ENCODE data around the gene BTBD7. TPM values are rescaled to one million over a fixed set of nuclear protein-coding genes. Genes with fewer than 3 reads are reported as not detected.

The BTBD7 gene
- total and polyA plus RNA-seq, 2 of the 4 experiments (the other 2 are of a cell fraction) = 11.9 to 30.5 TPM

DNA sequence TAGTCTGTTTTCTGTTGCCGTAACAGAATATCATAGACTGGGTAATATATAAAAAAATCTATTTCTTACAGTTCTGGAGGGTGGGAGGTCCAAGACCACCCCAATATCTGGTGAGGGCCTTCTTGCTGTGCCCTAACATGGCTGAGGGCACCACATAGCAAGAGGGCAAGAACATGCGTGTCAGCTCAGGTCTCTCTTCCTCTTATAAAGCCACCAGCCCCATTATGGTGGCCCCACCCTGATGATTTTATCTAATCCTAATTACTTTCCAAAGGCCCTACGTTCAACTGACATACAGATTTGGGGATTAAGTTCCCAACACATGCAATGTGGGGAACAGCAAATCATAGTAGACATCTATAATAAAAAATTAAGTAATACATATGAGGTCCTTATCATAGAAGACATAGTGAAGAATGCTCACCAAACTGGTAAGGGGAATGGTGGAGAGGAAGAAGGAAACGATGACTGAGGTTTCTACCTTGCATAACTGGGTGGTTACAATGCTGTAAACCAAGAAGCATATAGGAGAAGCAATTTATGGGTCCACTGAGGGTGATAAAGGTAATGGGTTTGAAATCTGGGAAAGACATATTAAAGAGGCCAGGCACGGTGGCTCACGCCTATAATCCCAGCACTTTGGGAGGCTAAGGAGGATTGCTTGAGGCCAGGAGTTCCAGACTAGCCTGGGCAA is 27.0 kb downstream of the BTBD7 start:
- Histone ChIP-seq H2BK120ac (ENCODE audit: low read depth, low read length) (no peak overlapping the region), H4K5ac (ENCODE audit: low read depth, low read length) (no peak overlapping the region), H4K8ac (ENCODE audit: low read depth in 2 of 2, low read length in 2 of 2) (no peak overlapping the region), H3K4ac (ENCODE audit: low read depth, low read length) (no peak overlapping the region), H2BK20ac (ENCODE audit: low read depth, low read length) (no peak overlapping the region), H3K56ac (ENCODE audit: extremely low read depth, insufficient read depth, low read length) (no peak overlapping the region), H3K18ac (ENCODE audit: low read depth, low read length) (no peak overlapping the region), H3K27me3 (ENCODE audit: control insufficient read depth, insufficient read depth, low read length) (no peaks in the 10 kb centered on the region), H2BK15ac (ENCODE audit: low read depth, low read length) (no peak overlapping the region), H3K14ac (replicated peaks; ENCODE audit: low read depth, low read length) (no peak overlapping the region), H3K27ac (ENCODE audit: insufficient read depth, low read length) (no peak overlapping the region), H2AFZ (replicated peaks; ENCODE audit: low read length, poor library complexity) (no peak overlapping the region), H3K79me1 (ENCODE audit: low read depth in 1 of 2, low read length in 2 of 2) (peaks cover 34 to 73% of the 10 kb centered on the region in 2 experiments), H4K20me1 (ENCODE audit: insufficient read depth, low read length) (peaks cover 34% of the 10 kb centered on the region), H3K36me3 (ENCODE audit: control insufficient read depth, insufficient read depth, low read length) (0 out of 2 replicates have a peak, but pooled peaks cover 1% of the 10 kb centered on the region), H3K9me3 (ENCODE audit: control insufficient read depth, insufficient read depth, low read length) (no peaks in the 10 kb centered on the region), H3K4me2 (ENCODE audit: low read depth, low read length) (no peak overlapping the region), H3K23ac (ENCODE audit: low read depth, low read length) (no peak overlapping the region), H4K91ac (ENCODE audit: insufficient read depth, low read depth, low read length) (no peak overlapping the region), H3K4me1 (ENCODE audit: control insufficient read depth, insufficient read depth, low read length) (peaks cover 12% of the 10 kb centered on the region), H2AK5ac (ENCODE audit: low read depth, low read length) (no peak overlapping the region; the same call in 1 of the 2 replicates), H2AK9ac (replicated peaks; ENCODE audit: low read depth, low read length, poor library complexity) (no peak overlapping the region), H3K9me1 (ENCODE audit: insufficient read depth, low read length) (peaks cover 17% of the 10 kb centered on the region), H3K4me3 (ENCODE audit: insufficient read depth, low read depth, low read length) (no peak overlapping the region), H3K9ac (ENCODE audit: low read depth, low read length) (no peak overlapping the region), H2BK5ac (ENCODE audit: low read depth, low read length, poor library complexity, severe bottlenecking) (no peak overlapping the region)
- no CpG with 5 or more reads among the region's 6 CpGs for WGBS, 2 experiments (ENCODE audit: extremely low coverage in 2 of 2, insufficient read length in 1 of 2)
- in situ Hi-C loops (cut with MboI; ENCODE audit: low sequenced_read_pairs) = loop anchor here (25.0 kb wide), 1 partner anchor 1794 kb away; the partner anchor contains the start of gene PPP4R3A
- POLR2A ChIA-PET (ENCODE audit: unreplicated experiment) = no interaction called here
- dilution Hi-C loops (cut with HindIII; ENCODE audit: low sequenced_read_pairs, unreplicated experiment) = no loop called here
- CTCF ChIA-PET = no interaction called here
- no TSS peak for BruUV-seq (replicated peaks)
- ATAC-seq (ENCODE audit: low read depth) (no peak), DNase-seq (no peak)
- intact Hi-C loops (cut with micrococcal nuclease) = no loop called here
- TF ChIP-seq POLR2A (IDR thresholded peaks at IDR 0.05; ENCODE audit: low read depth, low read length) (no peak), NFE2L2 (IDR thresholded peaks at IDR 0.05; ENCODE audit: low read depth, low read length) (no peak), FOS (IDR thresholded peaks at IDR 0.05; ENCODE audit: low read depth, low read length) (no peak), BHLHE40 (IDR thresholded peaks at IDR 0.05; ENCODE audit: low read depth, low read length) (no peak), RCOR1 (IDR thresholded peaks at IDR 0.05; ENCODE audit: insufficient replicate concordance, low read length) (no peak), SMC3 (IDR thresholded peaks at IDR 0.05; ENCODE audit: low read depth, low read length) (no peak), RAD21 (IDR thresholded peaks at IDR 0.05; ENCODE audit: low read length) (no peak), MAZ (IDR thresholded peaks at IDR 0.05; ENCODE audit: borderline replicate concordance, low read depth, low read length) (no peak), CHD1 (IDR thresholded peaks at IDR 0.05; ENCODE audit: low read depth, low read length) (no peak), MXI1 (IDR thresholded peaks at IDR 0.05; ENCODE audit: borderline replicate concordance, low read depth, low read length) (no peak), CEBPB (IDR thresholded peaks at IDR 0.05; ENCODE audit: low read depth, low read length) (no peak), MAFK (IDR thresholded peaks at IDR 0.05; ENCODE audit: low read depth, low read length) (no peak), ELK1 (IDR thresholded peaks at IDR 0.05; ENCODE audit: borderline replicate concordance, low read depth, low read length) (no peak), RFX5 (IDR thresholded peaks at IDR 0.05; ENCODE audit: low read depth, low read length) (no peak)
- TF ChIP-seq, protein P1, sequence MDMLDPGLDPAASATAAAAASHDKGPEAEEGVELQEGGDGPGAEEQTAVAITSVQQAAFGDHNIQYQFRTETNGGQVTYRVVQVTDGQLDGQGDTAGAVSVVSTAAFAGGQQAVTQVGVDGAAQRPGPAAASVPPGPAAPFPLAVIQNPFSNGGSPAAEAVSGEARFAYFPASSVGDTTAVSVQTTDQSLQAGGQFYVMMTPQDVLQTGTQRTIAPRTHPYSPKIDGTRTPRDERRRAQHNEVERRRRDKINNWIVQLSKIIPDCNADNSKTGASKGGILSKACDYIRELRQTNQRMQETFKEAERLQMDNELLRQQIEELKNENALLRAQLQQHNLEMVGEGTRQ (IDR thresholded peaks at IDR 0.05; ENCODE audit: low read depth, low read length) = no peak
- TF ChIP-seq, protein P2, sequence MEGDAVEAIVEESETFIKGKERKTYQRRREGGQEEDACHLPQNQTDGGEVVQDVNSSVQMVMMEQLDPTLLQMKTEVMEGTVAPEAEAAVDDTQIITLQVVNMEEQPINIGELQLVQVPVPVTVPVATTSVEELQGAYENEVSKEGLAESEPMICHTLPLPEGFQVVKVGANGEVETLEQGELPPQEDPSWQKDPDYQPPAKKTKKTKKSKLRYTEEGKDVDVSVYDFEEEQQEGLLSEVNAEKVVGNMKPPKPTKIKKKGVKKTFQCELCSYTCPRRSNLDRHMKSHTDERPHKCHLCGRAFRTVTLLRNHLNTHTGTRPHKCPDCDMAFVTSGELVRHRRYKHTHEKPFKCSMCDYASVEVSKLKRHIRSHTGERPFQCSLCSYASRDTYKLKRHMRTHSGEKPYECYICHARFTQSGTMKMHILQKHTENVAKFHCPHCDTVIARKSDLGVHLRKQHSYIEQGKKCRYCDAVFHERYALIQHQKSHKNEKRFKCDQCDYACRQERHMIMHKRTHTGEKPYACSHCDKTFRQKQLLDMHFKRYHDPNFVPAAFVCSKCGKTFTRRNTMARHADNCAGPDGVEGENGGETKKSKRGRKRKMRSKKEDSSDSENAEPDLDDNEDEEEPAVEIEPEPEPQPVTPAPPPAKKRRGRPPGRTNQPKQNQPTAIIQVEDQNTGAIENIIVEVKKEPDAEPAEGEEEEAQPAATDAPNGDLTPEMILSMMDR (conservative IDR thresholded peaks at IDR 0.05; ENCODE audit: low read depth, low read length) = no peak

All from IMR-90 (cell line).